ENCODE results near the gene FAM240A.

The FAM240A gene

DNA sequence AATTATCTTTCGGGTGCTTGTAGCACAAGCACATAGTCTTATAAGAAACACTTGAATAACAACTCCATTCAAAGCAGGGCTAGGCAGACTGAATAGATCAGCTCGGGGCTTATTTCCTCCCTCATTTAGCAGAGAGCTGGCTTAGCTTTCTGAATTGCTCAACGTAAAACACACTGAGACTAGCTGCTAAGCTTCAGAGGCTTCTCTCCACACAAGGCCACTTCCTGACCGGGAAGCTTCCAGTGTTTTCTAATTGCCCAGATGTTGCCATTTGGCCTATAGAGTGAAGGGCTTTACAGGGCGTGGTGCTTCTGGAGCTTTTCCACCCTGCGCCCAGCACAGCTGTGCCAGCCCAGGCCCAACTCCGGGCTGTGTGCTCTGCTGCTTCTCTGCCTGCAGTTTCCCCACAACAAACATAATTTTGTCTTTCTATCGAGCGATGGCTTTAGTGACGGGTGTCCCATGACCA is 16.6 kb downstream of the FAM240A start:
- DNase-seq: no peak

DNA sequence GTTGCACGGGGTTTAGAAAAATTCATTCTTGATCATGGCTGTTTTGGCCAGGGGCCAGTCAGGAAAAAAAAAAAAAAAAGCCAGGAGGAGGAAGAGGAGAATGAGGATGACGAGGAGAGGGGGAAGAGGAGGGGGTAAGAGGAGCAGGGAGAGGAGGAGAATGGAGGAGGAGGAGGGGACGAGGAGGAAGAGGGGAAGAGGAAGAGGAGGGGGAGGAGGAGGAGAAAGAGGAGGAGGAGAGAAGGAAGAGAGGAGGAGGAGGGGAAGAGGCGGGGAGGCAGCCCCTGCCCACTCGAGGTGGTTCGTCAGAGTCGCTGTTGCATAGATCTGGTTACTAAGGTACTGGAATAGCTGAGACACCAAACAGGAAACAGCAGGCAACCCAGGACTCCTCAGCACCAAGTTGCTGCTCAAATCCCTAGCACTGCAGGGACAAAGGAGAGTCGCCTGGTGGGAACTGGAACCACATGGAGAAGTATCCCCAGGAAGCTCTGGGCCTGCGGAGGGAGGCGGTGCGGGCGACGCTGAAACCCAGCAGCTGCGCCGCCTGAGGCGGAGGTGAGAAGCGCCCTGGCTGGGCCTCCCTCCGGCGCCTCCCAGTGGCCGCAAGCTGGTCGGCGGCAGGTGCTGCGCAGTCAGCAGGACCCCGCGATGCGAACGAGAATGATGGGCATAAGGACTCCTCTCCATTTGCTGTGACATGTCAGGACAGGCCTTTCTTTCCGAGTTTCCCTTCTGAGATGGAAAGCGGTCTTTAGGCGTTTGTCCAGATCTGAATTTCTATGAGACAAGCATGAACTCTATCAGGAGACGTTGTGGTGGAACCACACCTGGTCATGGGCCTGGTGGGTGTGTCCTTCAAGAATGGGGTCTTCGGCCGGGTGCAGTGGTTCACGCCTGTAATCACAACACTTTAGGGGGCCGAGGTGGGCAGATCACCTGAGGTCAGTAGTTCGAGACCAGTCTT is 17.5 kb downstream of the FAM240A start:
- DNase-seq: peak; percentile 66 to 71

DNA sequence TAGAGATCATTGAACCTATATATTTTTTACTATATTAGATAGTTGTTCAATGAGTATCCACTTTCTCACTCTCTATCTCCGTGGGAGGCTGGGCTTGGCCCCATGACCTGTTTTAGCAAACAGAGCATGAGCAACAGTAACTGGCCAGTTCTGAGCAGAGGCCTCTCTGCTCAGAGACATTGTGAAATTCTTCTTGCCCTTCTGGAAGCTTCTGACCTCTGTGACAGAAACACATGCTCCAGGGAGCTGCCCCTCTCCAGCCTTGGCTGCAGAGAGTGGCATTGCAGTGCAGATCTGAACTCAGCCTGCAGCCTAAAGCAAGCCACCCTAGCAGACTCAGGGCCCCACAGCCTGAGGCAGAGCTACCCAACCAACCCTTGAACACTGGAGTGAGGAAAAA is 20.5 kb downstream of the FAM240A start:
- DNase-seq: no peak

DNA sequence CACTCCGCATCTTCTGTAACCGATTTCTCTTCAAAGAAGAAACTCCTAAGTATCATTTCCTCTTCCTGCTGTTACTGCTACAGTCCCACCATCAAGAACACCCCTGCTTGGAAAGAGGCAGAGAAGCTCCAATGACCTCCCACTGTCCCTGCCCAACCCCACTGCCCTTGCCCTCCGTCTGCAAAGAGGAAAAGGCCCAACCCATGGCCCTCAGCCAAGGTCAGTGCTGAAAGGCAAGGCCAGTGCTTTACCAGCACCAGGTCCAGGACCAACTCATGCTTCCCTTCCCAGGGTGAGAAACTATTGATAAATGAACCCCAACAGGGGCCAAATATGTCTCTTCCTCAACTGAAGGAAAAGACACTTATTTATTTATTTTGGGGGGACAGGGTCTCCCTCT is 22.5 kb downstream of the FAM240A start:
- no peak for DNase-seq

DNA sequence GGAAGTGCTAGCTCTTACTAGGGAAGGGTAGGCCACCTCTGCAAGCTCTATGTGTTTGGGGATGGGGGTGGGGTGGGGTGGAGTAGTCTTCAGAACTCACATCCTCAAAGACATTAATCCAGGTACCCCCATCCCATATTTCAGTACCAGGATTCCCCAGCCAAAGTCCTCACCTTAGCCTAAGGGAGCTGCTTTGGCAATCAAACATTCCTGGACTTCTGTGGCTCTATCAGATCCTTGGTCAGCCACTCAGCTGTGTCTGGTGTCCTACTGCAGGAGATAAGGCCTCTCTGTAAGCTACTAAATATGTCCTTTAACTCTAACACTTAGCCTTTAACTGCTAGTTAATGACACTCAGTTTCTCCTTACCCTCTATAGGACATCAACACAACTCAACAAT is 26.9 kb downstream of the FAM240A start:
- DNase-seq: no peak

DNA sequence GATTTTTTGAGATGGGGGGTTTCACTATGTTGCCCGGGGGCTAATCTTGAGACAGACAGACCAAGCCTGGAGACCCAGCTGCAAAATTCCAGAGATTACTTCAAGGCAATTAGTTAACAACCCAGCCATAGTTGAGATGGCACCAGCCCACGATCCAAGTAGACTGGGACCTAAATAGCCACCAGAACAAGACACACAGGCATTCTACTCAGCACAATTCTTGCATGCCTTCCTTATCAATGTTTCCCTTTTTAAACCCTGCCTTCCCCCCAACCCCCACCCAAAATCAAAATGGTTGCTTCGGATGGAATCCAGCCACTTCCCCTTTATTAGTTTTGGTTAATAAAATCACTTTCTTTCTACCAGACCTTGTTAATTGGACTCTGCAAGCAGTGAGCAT is 28.6 kb downstream of the FAM240A start:
- no peak for DNase-seq

DNA sequence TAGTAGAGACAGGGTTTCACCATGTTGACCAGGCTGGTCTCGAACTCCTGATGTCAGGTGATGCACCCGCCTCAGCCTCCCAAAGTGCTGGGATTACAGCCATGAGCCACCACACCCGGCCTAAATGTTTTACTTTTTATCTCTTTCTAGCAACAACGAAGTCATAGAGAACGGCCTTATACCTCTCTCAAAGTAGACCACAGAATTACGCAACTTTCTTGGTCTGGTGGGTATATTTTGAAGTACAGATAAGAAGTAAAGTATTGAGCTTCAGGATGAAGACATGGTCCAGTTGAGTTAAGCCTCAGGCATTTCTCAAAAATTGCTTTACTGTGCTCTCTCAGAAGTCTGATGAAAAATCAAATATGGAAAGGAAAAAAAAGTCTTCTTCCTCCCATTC is 30.6 kb downstream of the FAM240A start:
- no peak for DNase-seq

DNA sequence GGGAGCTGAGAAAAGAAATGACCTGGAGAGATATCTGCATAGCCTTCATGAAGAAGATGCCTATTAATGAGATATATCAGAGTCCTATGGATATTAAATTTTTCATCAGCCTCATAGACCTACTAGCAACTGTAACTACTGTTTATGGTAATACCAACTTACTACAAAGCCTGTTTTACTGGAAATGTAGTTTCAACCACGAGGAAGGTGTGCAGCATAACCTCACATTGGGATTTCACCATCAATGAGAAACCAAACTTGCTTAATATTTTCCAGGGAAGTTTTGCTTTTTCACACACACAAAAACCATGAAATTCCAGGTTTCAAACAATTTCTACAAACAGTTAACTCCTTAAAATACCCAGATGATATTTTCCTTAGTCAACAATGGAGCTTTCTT is 31.4 kb downstream of the FAM240A start:
- no peak for DNase-seq

DNA sequence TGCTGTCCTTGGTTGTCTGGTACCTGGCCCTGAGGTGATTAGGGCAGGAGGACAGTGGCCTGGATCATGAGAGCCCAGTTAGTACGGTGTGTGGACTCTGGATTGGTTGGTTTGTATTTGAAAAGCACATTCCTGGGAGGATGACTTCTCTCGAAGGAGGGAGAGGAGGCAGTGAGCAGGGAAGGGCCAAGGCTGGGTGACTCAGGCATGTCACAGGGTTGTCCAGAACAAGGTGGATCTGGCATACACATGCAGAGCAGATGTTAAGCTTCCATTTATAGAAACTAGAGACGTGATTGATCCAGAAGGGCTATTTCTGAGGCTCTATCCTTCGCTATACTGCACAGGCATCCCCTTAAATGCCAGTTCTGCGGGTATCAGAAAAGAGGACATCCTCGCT is 34.4 kb downstream of the FAM240A start:
- DNase-seq: no peak

DNA sequence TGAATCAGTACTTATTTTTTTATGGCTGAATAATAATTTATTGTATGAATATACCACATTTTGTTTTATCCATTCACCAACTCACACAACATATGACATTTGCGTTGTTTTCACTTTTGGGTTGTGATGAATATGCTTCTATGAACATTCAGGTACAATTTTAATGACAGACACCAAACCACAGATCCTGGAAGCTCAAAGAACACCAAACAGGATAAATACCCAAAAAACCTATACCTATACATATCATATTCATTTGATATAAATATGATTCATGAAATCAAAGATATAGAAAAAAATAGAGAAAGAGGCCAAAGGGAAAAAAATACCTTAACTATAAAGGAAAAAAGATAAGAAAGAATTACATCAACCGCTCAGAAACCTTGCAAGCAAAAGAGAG is 35.8 kb downstream of the FAM240A start:
- no peak for DNase-seq

DNA sequence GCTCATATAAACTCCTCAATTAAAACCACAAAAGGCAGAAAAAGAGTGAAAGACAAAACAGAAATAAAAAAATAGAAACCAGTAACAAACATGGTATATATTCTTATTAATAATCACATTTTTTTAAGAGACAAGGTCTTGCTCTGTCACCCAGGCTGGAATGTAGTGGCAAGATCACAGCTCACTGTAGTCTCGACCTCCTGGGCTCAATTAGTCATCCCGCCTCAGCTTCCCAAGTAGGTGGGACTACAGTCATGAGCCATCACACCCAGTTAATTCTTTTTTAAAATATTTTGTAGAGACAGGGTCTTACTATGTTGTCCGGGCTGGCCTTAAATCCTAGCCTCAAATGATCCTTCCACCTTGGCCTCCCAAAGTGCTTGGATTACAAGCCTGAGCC is 37.1 kb downstream of the FAM240A start:
- no peak for DNase-seq

DNA sequence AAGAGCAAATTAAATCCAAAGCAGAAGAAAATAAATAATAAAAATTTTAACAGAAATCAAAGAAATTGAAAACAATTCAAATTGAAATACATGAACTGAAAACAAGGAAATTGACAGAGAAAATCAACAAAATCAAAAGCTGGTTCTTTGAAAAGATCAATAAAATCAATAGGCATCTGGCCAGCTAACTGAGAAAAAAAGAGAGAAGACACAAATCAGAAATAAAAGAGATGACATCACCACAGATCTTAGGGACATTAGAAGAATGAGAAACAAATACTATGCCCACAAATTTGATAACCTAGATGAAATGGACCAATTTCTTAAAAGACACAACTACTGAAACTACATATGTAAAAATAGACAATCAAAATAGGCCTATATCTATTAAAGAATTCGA is 38.8 kb downstream of the FAM240A start:
- DNase-seq: no peak

DNA sequence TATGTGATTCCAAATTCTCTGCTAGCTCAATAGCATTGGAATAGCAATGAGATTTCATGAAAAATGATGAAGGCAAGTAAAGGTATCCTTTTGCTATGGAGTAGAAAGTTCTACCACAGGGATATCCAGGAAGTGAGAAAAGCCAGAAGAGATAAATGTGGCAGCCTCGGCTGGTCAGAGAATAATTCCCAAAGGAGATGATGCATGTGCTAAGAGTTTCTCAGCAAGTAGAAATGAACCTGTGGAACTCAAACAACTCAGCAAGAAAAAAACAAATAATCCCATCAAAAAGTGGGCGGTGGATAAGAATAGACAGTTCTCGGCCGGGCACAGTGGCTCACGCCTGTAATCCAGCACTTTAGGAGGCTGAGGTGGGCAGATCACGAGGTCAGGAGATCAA is 42.9 kb downstream of the FAM240A start:
- DNase-seq: no peak

DNA sequence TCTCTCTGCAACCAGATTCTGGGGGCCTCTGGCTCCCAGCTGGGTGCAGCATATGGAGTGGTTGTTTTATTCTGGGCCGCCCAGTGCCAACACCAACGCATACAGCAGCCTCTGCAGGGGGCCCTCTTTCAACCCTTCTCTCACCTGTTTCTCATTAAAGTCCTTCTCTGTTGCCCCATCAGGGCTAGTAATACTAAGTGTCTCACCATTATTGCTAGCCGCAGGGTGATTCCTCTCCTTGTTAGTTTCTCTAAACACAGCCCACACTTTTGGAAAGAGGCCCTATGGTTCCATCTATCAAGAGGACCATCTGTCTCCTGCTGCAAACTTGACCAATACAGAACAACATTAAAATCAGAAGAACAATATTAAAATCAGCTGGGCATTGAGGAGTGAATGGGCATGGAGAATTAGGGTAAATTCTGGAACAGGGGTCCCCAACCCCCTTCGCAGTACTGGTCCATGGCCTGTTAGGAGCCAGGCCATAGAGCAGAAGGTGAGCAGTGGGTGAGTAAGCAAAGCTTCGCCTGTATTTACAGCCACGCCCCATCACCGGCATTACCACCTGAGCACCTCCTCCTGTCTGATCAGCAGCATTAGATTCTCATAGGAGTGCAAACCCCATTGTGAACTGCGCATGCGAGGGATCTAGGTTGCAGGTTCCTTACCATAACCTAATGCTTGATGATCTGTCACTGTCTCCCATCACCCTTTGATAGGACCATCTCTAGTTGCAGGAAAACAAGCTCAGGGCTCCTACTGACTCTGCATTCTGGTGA is 44.6 kb downstream of the FAM240A start:
- no peak for DNase-seq

DNA sequence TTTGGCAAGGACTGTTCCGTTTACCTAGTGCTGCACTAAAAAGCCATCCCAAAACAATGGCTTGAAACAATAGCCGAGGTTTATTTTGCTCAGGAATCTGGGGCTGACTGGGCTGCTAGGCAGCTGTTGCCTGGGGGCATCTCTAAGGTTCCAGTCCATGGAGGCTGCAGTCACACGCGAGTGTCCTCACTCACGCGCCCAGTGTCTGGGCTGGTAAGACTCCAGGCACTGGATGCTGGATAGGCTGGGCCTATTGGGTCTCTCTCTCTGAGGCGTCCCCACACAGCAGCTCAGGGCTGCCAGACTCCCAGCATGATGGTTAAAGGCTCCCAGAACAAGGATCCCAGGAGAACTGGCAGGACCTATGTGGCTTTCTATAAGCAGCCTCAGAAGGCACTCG is 47.0 kb downstream of the FAM240A start:
- no peak for DNase-seq

DNA sequence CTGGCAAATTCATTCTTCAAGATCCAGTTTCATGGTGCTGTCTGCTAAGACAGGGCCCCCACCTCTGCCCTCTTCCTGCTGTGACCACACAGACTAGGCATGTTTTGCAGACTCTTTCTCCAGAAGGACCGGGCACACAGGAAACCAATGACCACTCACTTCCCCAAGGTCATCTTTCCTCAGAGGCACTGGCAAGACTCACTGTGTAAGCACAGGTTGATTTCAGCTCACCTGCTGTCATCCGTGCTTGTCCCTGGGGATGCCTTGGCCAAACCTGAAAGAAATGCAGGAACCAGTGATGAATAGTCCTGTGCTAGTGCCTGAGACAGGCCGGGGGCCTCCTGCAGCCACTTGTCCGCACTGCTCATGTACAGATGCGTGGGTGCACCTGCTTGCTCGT is 47.7 kb downstream of the FAM240A start:
- DNase-seq: no peak

DNA sequence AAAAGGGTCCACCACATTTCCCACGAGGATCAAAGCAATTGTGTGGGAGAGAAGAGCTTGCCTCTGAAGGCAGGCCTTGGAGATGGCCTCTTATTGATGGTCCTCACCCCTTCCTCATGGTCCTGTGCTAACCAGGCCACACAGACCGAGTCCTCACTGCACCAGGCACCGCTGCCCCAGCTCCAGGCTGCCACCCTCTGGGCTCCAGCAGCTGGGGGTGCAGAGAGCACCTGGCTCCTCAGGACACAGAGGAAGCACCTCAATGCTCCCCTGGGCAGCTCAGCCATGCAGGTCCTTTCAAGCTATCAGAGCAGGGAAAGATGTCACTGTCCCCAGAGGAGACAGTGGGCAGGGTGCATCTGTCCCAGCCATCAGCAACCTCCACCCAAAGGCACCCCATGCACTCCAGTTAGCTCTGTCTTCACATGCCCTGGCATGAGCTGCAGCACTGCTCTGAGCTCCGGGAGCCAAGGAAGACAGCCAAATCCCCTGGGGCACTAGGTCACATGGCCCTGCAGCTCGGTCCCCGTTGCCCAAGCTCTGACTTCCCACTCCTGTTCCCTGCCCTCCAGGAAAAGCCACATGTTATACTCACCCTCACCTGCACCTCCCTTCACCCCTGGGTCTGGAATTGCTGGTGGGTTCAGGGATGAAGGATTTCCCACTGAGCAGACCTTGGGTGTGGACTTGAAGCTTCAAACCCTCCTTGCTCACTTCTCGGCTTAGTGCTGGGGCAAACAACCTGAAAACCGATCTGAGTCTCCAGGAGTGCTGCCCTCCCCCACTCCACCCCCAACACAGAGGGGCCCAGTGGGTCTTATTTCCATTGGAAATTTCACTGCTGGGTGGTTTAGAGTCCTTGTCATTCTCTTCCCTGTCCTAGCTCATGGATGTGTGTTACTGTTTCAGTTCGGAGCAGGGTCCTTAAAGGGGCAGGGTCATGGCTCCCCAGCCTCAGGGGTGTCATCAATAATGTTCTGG is 48.5 kb downstream of the FAM240A start:
- no peak for DNase-seq

DNA sequence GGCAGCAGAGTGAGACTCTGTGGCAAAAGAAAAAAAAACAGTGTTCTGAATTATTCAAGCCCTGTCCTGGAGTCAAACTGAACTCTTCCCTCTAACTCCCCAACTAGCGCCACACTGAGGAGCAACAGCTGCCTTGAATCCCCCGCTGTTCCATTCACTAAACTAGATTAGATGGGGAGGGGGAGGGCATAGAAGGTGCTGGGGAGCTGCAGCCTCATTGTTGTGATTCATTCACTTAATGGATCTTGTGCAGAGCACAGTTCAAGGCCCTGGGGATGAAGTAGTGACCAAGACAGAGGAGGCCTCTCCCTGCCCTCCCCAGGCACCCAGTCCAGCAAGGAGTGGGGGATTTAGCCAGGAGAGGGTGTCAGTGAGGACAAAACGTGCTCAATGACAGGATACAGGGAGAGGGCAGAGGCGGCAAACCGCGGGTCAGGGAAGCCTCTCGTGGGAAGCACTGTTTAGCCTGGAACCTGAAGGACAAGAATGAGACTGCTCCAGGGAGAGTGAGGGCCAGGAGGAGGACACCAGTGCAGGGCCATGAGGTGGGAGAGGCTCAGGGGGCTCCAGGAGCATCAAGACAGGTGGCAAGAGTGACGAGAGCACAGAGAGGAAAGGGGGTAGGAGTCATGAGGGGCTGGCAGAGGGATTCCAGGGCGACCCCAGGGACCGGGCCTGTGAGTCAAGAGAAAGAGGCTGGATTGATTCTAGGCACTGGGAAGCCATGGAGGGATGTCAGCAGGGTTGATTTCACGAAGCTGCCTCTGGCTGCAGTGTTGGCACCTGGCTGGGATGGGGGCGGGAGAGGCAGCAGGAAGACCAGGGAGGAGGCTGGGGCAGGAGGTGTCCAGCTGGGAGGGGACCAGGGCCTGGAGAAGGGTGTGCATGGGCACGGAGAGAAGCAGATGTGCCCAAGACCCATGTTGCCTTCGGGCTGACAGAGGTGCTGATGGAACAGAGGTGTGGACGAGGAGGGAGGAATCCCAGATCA is 49.7 kb downstream of the FAM240A start:
- no peak for DNase-seq

DNA sequence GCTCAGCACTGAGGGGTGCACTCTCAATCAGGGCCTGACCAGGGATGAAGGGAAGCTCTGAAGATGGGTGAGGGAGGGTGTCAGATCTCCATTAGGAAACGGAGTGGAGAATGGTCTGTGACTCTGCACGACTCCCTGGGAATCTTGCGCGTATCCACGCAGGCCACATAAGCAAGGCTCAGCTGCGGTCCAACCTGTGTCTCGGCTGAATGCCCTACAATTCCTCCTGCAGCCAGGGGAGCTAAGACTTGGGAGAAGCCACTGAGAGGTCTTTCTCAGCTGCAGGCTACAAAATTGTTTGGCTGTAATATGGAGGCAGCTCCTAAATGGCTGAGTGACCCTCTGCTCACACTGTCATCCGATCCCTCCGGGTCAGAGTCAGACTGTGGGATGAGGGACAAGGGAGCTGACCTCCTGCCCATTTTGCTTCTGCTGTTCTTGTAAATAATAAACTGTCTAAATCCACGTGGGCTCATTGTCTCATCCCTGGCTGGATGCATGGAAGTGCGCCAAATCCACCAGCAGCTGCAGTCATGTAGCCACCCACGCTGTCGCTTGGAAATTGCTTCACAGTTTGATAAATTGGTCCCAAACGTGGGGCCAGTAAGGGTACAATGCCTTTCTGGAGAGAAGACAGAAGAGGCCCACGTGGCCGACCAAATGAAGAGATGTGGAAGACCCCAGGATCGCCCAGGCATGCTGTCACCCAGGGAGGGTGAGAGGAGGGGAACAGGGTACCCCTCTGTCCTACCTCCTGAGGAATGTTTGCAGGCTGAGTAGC is 50.6 kb downstream of the FAM240A start:
- DNase-seq: no peak

DNA sequence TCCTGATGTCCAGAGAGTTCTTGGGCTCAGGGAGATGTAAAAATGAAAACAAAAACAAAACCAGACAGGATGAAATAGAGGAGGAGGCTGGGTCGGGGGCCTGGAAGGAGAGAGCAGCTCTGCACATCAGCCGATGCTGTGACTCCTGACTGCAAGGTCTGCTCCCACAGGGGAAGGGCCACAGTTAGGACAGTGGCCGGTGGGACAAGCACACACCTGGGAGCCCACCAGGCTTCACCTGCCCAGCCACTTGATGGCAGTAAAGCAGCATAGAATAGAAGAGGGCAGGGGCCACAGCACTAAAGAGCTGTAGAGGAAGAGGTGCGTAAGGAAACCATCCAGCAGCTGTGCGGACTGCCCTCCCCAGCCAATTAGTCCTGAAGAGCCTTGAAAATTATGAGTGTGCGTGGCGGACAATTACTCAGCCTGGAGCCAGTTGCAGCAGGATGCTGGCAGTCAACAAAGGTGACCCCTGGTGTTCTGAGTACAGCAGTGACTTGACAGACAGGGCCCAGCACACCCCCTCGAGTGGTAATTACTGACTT is 51.3 kb downstream of the FAM240A start:
- no peak for DNase-seq

All from activated CD4-positive, alpha-beta T cell treated with anti-CD3 and anti-CD28 coated beads, Interleukin-2, amount 50 U/mL, for 4 hours (primary cell).